HG02571 (cell line): ENCODE results near the gene UBE2R2.
"Not testable (repeated sequence)": the region's sequence is repeated elsewhere in the genome, so short reads cannot be mapped to it uniquely, and the experiment has no call there.

Experiments
- ATAC-seq: cut with Tn5 transposase; IDR thresholded peaks from one replicate; pipeline ENCODE4 v1.9.1; 2021; ENCODE audit warnings: mild to moderate bottlenecking, moderate library complexity; ENCODE audit not compliant: unreplicated experiment

Gene UBE2R2

DNA sequence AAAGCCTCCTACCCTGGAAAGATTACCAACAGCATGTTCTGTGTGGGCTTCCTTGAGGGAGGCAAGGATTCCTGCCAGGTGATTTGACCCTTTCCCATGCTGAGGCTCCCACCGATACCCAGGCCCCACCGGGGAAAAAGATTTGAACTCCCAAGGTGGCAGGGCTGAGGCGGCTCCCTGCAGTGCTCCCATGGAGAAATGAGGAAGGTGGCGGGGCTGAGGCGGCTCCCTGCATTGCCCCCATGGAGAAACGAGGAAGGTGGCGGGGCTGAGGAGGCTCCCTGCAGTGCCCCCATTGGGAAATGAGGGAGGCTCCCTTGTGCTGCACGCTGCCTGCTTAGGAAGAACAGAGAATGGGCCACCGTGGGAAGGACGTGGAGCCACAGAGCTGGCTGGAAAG is 18.4 kb upstream of the UBE2R2 start:
- ATAC-seq: no peak

DNA sequence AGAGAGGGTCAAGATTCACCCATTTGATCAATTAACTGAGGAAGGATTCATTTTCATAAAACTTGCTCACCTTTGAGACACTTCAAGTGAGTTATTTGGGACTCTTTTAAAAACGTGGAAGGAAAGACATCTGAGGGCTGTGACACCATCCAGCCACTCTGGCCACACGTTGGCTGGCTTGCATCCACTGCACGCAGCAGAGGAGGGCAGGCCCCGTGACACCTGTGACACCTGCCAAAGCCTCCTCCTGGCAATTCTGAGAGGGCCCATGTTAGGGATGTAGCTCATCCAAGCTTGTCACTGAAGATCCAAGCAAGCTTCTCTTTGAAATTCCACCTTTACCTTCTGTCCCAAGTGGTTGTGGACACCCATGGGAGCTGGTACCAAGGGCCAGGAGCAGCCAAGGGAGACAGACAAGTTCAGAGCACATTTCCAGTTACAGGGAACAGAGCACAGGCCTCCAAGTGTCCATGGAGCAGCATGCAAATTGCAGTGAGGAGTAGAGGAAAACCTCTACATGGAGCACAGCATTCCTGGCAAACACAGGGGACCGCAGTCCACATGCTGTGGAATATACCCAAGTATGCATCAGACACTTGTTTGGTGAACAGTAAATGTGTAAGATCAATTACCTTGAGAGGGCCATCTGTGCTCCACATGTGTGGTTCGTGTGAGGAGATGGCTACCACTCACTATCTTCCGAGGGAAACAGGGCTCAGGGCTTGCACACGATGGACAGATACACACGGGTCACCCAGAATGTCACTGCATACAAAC is 16.8 kb upstream of the UBE2R2 start:
- no peak for ATAC-seq

DNA sequence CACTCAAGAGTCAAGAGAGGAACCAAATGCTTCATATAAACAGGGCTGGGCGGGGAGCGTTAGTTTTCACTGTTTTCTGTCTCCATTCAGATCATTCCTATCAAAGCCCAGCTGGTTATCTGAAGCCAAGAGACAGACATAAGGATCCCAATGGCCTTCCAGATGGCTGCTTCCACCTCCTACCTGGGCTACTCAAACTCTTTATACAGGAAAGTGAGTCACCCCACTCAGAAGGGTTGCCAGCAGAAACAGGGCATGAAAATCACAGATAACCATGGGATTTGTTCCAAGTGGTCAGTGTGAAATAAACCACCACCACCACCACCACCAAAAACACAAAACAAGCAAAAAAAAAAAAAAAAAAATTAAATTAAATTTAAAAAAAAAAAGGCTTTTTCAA is 16.1 kb upstream of the UBE2R2 start:
- ATAC-seq: no peak

DNA sequence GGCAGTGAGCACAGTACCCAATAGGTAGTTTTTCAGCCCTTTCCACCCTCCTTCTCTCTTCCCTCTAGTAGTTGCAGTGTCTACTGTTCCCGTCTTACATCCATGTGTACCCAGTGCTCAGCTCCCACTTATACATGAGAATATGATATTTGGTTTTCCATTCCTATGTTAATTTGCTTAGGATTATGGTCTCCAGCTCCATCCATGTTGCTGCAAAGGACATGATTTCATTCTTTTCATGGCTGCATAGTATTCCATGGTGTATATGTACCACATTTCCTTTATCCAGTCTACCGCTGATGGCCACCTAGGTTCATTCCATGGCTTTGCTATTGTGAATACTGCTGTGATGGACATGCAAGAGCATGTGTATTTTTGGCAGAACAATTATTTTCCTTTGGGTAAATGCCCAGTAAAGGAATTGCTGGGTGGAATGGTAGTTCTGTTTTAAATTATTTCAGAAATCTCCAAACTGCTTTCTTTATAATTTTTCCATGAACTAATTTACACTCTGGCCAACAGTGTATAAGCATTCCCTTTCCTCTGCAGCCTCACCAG is 14.9 kb upstream of the UBE2R2 start:
- ATAC-seq: not testable (repeated sequence)

DNA sequence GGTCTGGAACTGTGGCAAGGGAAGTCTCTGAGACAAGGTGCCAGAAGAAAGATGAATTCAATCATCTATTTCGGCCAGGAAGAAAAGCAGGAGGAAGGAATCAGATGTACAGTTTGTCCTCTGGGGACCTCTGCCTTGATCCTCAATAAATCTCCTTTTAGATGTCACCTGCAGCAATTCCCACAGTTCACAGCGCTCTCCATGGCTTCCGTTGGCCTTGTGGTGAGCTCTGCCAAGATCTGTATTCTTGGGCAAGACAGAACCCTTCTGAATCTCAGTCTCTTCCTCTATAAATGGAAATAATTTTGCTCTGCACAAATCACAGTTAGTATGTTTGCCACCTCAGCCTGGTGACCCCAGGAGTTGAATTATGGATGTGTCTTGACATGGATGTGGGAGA is 12.8 kb upstream of the UBE2R2 start:
- not testable (repeated sequence) for ATAC-seq

DNA sequence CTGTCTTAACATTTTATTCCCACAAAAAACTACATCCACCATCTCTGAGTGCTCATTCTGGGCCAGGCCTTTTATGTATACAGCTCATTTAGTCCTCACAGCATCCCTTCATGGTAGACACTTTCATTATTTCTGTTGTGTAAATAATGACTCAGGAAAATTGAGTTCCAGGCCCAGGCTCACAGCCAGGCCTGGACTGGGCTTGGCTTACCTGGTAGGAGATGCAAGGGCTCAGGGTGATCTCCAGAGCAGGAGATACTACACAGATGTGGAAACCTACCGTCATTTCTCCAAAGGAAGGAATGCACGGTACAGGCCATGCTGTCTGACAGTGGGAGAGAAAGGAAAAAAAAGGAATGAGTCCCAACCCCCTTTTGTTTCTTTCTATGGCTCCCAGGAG is 9.8 kb upstream of the UBE2R2 start:
- not testable (repeated sequence) for ATAC-seq

DNA sequence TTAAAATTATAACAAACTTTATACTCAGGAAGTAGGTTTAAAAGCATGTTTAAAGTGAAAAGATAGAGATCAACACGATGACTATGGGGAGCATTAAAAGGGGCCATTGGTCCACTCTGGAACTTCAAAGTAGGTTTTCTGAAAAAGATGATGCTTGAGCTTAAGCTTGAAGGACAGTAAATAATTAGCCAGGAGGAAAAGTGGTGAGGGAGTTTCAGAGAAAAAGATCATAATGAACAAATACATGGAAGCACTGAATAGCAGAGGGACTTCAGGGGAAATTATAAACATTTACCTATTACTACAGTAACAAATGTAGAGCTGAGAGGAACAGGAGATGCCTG is 8.0 kb upstream of the UBE2R2 start:
- ATAC-seq: not testable (repeated sequence)

DNA sequence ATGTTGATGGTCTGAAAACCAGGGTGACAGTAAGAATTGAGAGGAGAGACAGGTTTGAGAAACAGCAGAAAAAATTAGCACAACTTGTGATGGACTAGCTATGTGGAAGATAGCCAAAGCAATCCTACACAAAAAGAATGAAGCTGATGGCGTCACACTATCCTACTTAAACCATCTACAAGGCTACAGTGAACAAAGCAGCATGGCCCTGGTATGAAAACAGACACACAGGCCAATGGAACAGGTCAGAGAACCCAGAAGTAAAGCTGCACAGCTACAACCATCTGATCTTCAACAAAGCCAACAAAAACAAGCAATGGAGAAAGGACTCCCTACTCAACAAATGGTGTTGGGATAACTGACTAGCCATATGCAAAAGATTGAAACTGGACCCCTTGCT is 7.5 kb upstream of the UBE2R2 start:
- no peak for ATAC-seq

DNA sequence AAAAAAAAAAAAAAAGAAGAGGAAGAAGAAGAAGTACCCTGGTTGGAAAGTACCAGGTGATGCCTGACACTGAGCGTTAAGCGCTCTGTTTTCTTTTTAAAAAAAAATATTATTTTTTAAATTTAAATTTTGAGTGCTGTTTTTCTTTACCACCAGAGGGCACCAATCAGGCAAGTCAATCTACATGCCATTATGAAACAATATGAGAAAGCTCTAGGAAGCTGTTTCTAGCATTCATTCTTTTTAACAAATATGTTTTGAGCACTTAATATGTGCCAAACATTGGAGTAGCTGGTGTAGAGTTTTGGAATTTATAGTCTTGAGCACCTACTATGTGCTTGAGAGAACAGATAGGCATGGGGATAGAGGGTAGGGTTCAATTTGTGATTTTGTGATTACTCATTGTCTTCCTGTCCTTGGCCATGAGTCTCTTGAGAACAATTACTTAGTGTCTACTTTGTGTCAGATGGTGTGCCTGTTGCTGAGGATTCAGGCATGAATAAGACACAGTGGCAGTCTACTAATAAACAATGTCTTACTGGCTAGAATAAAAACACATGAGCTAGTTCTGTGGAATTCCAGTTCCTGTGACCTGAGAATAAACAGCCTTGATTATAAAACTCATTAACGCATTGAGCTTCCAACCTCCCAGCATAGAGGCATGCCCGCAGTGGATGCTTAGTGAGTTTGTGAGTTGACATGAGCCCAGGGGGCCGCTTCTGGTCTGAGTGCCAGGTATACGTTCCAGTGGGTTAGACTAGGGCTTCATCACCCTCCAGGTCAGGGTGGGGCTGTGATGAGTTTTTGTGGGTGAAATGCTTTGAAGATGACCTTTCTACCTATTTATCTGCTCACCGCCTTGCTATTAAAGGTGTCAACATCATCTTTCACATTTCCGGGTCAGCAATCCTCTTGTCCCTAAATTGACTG is 3.0 kb upstream of the UBE2R2 start:
- ATAC-seq: no peak

DNA sequence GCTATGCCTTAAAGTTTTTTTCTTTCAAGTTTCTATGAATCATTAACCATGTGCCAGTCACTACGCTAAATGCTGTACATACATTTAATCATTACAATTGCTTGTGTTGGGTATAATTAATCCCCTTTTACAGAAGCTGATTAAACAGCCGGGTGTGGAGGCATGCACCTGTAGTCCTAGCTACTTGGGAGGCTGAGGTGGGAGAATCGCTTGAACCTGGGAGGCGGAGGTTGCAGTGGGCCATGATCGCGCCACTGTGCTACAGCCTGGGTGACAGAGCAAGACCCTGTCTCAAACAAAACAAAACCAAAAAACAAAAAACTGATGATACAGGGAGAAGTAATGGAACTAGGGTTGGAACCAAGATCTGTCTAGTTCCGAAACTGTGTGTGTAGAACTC is 1.2 kb upstream of the UBE2R2 start:
- ATAC-seq: no peak

DNA sequence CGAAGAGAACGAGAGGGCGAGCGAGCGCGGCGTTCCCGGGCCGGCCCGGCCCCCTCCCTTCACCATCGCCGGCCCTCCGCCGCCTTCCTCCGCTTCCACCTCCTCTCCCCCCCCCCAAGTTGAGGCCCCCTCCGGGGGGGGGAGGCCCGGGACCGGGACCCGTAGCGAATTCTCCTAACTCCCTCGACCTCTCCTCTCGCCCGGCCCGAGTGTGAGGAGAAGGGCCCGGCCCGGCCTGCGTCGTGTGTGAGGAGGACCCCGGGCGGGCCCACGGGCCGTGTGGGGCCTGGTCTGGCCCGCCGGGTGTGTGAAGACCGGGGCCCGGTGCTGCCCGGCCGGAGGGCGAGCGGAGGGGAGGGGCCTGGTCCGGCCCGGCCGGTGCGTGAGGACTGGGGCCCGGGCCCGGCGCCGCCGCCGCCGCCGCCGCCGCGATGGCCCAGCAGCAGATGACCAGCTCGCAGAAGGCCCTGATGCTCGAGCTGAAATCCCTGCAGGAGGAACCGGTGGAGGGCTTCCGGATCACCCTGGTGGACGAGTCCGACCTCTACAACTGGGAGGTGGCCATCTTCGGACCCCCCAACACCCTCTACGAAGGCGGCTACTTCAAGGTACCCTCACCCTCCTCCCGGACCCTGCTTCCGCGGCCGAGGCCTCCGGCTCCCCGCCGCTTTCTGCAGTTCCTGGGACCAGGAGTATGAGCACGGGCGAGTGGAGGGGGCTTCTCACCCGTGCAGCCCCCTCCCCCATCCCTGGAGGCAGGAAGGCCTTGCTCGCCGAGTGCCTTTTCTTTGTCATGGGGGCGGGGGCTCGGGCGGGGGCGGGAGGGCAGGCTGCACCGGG is 587 bp downstream of the UBE2R2 start:
- peak; percentile 28 for ATAC-seq

DNA sequence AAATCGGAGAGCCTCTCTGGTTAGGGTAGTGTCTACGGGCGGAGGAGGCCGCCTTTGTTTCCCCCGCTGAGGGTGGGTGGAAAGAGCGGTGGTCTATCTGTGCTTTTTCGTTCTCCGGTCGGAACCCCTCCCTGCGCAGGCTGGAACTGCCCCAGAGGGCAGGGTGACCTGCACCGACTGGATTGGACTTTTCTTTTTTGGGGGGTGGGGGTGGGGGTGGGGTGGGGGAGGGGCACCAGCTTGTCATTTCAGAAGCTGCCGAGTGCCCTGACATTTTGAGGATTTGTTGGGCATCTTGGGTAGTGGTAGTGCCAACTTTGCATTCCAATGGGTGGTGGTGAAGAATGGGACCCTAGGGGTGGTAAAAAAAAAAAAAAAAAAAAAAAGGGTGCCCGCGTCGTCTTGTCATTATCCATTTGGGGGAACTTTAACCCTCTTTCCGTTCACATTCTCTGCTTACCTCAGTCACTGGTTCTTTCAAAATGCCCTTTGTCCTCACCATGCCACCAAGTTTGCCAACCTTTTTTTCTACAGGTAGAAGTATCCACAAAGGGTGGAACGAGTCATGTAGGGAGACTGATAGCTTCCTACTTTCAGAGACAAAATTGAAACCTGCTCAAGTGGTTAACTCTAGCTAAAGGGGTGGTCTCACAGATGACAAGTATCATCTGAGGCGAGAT is 1.3 kb downstream of the UBE2R2 start:
- ATAC-seq: peak; percentile 5

DNA sequence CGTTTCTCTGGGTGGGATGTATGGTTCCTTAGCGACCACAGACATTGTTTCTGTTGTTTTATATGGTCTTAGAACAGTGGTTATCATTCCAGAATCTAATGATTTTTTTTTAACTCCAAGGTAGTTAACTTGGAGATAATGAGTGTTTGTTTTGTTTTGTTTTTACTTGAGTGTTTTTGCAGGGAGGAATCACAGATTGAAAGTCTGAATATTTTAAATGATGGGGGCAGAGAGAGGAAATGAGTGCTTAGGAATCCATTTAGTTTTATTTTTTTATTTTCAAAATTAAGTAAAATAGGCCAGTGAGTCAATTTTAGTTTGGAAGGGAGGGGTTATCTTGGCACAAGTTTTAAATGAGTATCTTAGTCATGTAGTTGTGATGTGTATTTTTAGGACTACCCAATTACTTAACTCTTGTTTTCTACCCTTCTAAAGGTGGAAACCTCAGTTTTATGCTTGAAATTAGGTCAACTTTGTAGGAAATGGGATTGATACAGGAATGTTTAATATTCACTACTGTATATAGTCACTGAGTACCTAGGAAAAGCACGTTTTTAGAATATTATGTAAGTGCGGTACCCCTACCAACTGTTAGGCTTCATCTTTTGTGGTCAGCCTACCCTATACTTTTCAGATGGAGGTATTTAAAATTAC is 2.0 kb downstream of the UBE2R2 start:
- no peak for ATAC-seq

DNA sequence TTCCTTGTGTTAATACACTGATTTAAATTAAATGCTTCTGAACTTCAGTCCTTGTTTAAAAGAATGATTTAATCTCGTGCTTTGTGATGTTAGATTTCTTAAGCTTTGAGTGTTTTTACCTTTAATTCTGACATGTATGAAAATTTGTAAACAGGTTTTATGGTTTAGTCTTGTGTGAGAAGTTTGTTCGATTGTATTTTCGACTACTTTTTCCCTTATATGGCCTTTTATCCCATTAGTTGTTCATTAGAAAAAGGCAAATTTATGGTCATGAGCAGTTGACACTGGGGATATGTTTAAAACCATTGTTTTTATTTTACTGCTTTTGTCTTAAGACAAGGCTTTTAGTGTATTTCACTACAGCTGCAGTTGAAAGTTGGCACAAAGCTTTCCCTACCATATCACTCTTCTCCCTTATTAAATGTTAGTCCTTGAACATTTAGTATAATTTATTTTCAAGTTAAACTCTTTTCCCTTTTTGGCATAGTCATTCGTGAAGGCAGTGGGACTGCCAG is 3.3 kb downstream of the UBE2R2 start:
- no peak for ATAC-seq

DNA sequence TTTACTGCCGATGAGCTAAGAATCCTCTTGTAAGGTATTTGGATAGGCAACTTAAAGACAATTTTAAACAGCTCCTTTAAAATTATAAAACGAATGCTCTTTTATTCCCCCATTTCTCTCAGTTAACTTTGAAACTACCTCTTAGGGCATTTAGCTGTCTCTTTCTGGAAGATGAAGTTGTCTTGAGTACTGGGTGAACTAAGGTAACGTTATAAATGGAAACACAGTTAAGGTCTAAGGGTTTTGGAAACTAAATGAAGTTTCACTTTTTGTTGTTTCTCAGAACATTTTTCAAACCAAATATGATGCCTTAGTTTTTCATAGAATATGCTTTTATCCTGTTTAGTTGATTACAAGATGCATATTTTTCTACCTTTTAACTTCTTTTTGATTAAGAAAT is 6.8 kb downstream of the UBE2R2 start:
- ATAC-seq: no peak

DNA sequence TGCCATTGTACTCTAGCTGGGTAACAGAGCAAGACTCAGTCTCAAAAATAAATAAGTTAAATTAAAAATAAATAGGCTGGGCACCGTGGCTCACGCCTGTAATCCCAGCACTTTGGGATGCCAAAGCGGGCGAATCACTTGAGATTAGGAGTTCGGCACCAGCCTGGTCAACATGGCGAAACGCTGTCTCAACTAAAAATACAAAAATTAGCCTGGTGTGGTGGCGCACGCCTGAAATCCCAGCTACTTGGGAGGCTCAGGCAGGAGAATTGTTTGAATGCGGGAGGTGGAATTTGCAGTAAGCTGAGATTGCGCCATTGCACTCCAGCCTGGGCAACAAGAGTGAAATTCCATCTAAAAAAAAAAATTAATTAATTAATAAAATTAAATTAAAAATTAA is 10.3 kb downstream of the UBE2R2 start:
- ATAC-seq: not testable (repeated sequence)

DNA sequence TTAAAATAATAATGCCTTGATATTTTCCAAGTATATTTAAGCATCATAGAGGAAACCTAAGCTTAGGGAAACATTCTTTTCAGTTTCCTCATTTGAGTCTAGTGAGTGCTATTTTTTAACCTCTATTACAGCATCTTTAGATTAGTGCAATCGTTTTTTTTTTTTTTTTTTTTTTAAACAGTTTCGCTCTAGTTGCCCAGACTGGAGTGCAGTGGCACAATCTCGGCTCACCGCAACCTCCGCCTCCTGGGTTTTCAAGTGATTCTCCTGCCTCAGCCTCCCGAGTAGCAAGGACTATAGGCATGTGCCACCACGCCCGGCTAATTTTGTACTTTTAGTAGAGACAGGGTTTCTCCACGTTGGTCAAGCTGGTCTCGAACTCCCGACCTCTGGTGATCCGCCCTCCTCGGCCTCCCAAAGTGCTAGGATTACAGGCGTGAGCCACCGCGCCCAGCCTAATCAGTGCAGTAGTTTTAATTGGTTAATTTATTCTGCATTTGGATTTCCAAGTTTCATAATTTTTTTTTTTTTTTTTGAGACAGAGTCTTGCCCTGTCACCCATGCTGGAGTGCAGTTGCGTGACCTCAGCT is 12.8 kb downstream of the UBE2R2 start:
- not testable (repeated sequence) for ATAC-seq

DNA sequence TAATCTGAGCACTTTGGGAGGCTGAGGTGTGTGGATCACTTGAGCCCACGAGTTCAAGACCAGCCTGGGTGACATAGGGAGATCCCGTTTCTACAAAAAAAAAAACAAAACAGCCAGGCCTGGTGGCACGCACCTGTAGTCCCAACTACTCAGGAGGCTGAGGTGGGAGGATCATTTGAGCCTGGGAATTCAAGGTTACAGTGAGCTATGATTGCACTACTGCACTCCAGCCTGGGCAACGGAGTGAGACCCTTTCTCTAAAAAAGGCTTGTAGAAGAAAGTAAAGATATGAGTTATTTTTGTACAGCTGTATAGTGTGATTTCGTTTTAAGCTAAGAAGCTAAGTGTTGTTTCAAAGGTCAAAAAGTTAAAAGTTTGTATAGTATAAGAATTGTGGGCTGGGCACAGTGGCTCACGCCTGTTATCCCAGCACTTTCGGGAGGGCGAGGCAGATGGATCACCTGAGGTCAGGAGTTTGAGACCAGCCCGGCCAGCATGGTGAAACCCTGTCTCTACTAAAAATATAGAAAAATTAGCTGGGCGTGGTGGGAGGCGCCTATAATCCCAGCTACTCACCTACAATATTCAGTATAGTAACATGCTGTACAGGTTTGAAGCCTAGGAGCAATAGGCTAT is 18.8 kb downstream of the UBE2R2 start:
- ATAC-seq: no peak

DNA sequence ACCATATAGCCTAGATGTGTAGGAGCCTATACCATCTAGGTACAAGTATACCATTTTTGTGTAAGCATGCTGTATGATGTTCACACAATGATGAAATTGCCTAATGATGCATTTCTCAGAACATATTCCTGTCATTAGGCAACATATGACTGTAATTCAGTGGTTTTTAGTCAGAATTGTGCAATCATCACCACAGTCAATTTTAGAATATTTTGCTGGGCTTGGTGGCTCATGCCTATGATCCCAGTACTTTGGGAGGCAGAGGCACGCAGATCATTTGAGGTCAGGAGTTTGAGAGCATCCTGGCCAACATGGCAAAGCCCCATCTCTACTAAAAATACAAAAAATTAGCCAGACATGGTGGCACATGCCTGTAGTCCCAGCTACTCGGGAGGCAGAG is 19.3 kb downstream of the UBE2R2 start:
- ATAC-seq: not testable (repeated sequence)
